ENCODE data around the gene VKORC1.

GRCh38 chr16:31131416-31131815 lies 36.8 kb upstream of the VKORC1 start:
- TF ChIP-seq TAF1 (IDR thresholded peaks at IDR 0.05; ENCODE audit: borderline replicate concordance, low read depth, low read length) (no peak), POLR2A (IDR thresholded peaks at IDR 0.05; ENCODE audit: low read depth, low read length) (no peak), POLR2AphosphoS5 (IDR thresholded peaks at IDR 0.05; ENCODE audit: low read depth, low read length) (no peak)

Measured in GM12892 (cell line).